ENCODE results near the gene FUT6. TPM values are rescaled to one million over a fixed set of nuclear protein-coding genes. Genes with fewer than 3 reads are reported as not detected.

FUT6 gene
- total RNA-seq, 2 donors from 2014 or later, result not detected

- TF ChIP-seq CTCF (conservative IDR thresholded peaks at IDR 0.05), result no peak
These were observed 47.3 kb downstream of the FUT6 start for GRCh38 chr19:5792224-5792623.

GRCh38 chr19:5790559-5791520 is 48.7 kb downstream of the FUT6 start, which contains the start of gene DUS3L:
DUS3L (minus strand) TSS chr19:5791163; CDS start chr19:5791141, 22 bp downstream.
- H3K4me1 ChIP-seq (ENCODE audit: control insufficient read depth, insufficient read depth, low read length), result peaks cover 4% of the 10 kb centered on the region
- peak within 1 kb of the TSS; percentile 96 for H3K4me3 Mint-ChIP-seq
- 11 to 12% methylated on average over 59 to 72 of the region's 72 CpGs for WGBS, 2 experiments (ENCODE audit: insufficient coverage in 1 of 2, insufficient read length in 1 of 2)
- peak within 1 kb of the TSS; percentile 100 for H3K27ac Mint-ChIP-seq
- H3K36me3 Mint-ChIP-seq (ENCODE audit: low read depth), result peaks cover 32% of the 10 kb centered on the region
- H3K4me3 ChIP-seq (ENCODE audit: low read length), result peak within 1 kb of the TSS; percentile 90
- H3K4me1 Mint-ChIP-seq, result peaks cover 3% of the 10 kb centered on the region
- peak within 1 kb of the TSS; percentile 93 for H3K27ac ChIP-seq (ENCODE audit: low read depth, low read length)
- DNase-seq, result peak; percentile 99
- no peaks in the 10 kb centered on the region for H3K27me3 ChIP-seq (ENCODE audit: control insufficient read depth, insufficient read depth, low read length, poor library complexity, severe bottlenecking)
- H3K9me3 Mint-ChIP-seq, result peaks cover 3% of the 10 kb centered on the region
- peaks cover 2% of the 10 kb centered on the region for H3K27me3 Mint-ChIP-seq (ENCODE audit: insufficient read depth)
- H3K9ac ChIP-seq (ENCODE audit: extremely low read depth, low read length, poor library complexity, severe bottlenecking), result peak within 1 kb of the TSS; percentile 84
- no peaks in the 10 kb centered on the region for H3K9me3 ChIP-seq (ENCODE audit: control insufficient read depth, low read length)
- H3K36me3 ChIP-seq (ENCODE audit: control insufficient read depth, insufficient read depth, low read length), result peaks cover 26% of the 10 kb centered on the region
- no peak for TF ChIP-seq CTCF (conservative IDR thresholded peaks at IDR 0.05)

More at GRCh38 chr19:5792224-5792623, 47.3 kb downstream of the FUT6 start:
- H3K4me3 ChIP-seq (ENCODE audit: low read length), result no peak overlapping the region
- H3K4me1 ChIP-seq (ENCODE audit: control insufficient read depth, insufficient read depth, low read length), result peaks cover 4% of the 10 kb centered on the region
- H3K27ac ChIP-seq (ENCODE audit: low read depth, low read length), result no peak overlapping the region
- no peak overlapping the region for H3K9ac ChIP-seq (ENCODE audit: extremely low read depth, low read length, poor library complexity, severe bottlenecking)
- Mint-ChIP-seq H3K4me1 (peaks cover 3% of the 10 kb centered on the region), H3K4me3 (no peak overlapping the region), H3K36me3 (ENCODE audit: low read depth) (peaks cover 21% of the 10 kb centered on the region), H3K9me3 (peaks cover 3% of the 10 kb centered on the region), H3K27ac (no peak overlapping the region), H3K27me3 (ENCODE audit: insufficient read depth) (peaks cover 6% of the 10 kb centered on the region)
- peaks cover 15% of the 10 kb centered on the region for H3K36me3 ChIP-seq (ENCODE audit: control insufficient read depth, insufficient read depth, low read length)
- no peak for DNase-seq
- WGBS, 2 experiments (ENCODE audit: insufficient coverage in 1 of 2, insufficient read length in 1 of 2), result 94 to 95% methylated on average over 13 to 18 of the region's 18 CpGs
- no peaks in the 10 kb centered on the region for H3K9me3 ChIP-seq (ENCODE audit: control insufficient read depth, low read length)
- H3K27me3 ChIP-seq (ENCODE audit: control insufficient read depth, insufficient read depth, low read length, poor library complexity, severe bottlenecking), result no peaks in the 10 kb centered on the region

GRCh38 chr19:5789886-5790558 is 49.5 kb downstream of the FUT6 start:
- Mint-ChIP-seq H3K27ac (peak overlapping the region; percentile 100), H3K9me3 (peaks cover 3% of the 10 kb centered on the region), H3K4me1 (peaks cover 3% of the 10 kb centered on the region), H3K36me3 (ENCODE audit: low read depth) (peaks cover 35% of the 10 kb centered on the region), H3K4me3 (peak overlapping the region; percentile 96), H3K27me3 (ENCODE audit: insufficient read depth) (peaks cover 2% of the 10 kb centered on the region)
- WGBS, 2 experiments (ENCODE audit: insufficient coverage in 1 of 2, insufficient read length in 1 of 2), result 85% methylated on average over 26 of the region's 26 CpGs
- Histone ChIP-seq H3K4me1 (ENCODE audit: control insufficient read depth, insufficient read depth, low read length) (peaks cover 4% of the 10 kb centered on the region), H3K9me3 (ENCODE audit: control insufficient read depth, low read length) (no peaks in the 10 kb centered on the region), H3K27me3 (ENCODE audit: control insufficient read depth, insufficient read depth, low read length, poor library complexity, severe bottlenecking) (no peaks in the 10 kb centered on the region), H3K27ac (ENCODE audit: low read depth, low read length) (no peak overlapping the region), H3K4me3 (ENCODE audit: low read length) (peak overlapping the region; percentile 90), H3K9ac (ENCODE audit: extremely low read depth, low read length, poor library complexity, severe bottlenecking) (peak overlapping the region; percentile 84), H3K36me3 (ENCODE audit: control insufficient read depth, insufficient read depth, low read length) (peaks cover 29% of the 10 kb centered on the region)
- no peak for TF ChIP-seq CTCF (conservative IDR thresholded peaks at IDR 0.05)
- DNase-seq, result no peak
